HG03280 (cell line): ENCODE results near the gene ZNF333.
"Not testable (repeated sequence)": the region's sequence is repeated elsewhere in the genome, so short reads cannot be mapped to it uniquely, and the experiment has no call there.

Source experiments
- ATAC-seq: cut with Tn5 transposase; IDR thresholded peaks from one replicate; pipeline ENCODE4 v1.9.1; 2021; ENCODE audit warnings: mild to moderate bottlenecking, moderate library complexity; ENCODE audit not compliant: unreplicated experiment

Gene ZNF333

DNA sequence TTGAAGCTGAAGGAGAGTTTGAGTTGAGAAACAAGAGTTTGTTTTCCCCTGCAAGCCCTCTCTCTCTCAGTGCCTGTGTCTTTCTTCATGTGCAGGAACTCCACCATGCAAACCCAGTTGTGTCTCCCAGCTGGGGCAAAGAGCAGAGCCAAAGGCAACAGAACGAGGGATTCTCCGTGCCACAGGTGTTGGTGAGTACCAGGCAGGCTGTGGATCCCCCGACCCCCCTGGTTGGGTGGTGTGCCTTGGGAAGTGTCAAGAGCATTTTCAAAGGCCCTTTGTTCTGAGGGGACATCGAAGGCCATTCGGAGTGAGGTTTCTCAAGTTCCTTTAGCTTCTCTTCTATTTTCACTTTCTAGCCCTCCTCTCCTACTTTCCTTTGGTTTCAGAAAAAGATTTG, 5.6 kb downstream of the ZNF333 start:
- no peak for ATAC-seq

DNA sequence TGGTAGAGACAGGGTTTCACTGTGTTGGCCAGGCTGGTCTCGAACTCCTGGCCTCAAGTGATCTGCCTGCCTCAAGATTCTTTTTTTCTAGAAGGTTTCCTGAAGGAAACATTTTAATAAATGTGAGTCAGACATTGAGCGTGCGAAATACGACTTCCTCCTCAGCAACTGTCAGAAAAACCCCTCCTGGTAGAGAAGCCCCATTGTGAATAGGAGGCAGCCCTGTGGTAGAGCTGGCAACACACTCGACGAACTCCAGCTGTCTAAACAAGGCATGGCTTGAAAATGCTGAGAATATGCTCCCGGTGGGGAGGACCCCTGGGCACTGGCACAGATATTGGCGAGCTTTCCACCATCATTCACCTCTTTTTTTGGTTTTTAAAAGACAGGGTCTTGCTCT, 9.8 kb downstream of the ZNF333 start:
- ATAC-seq, result no peak

DNA sequence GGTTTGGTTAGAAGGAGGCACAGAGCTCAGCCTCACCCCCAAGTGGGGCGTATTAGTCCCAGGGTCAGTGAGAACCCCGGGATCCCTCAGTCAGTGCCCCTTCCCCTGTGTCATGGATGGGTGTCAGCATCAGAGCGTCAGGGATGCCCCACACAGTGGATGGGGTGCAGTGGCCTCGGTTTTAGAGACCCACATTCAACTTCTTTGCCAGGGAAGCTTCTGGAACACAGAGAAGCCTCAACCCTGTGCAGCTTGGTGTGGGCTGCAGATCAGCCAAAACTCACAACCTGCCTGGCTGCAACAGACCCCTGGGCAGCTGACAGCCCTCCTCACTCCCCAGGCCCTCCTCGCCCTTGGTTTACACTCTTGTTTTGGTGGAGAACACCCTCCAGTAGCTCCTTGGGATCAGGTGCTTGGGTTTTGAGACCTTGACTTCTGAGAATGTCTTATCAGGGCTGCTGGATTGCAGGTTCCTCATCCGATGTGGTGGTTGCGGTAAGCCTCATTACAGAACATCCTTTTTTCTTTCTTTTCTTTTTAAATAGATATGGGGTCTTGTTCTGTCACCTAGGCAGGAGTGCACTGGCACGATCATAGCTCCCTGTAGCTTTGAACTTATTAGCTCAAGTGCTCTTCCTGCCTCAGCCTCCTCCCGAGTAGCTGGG, 11.0 kb downstream of the ZNF333 start:
- no peak for ATAC-seq

DNA sequence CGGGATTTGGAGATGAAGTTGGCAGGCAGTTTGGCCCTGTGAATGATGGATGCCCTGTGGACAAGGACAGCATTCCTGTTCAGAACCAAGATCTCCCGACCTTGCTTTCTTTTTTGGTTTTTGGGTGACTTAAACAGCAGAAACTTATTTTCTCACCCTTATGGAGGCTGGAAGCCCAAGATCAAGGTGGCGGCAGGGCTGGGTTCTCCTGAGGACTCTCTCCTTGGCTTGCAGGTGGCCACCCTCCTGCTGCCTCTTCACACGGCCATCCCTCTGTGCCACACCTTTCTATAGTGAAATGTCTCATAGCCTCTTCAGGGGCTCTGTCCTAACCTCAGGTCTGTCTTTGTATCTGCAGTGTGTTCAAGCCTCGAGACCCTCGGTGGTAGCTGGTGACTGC, 14.0 kb downstream of the ZNF333 start:
- ATAC-seq, result no peak

DNA sequence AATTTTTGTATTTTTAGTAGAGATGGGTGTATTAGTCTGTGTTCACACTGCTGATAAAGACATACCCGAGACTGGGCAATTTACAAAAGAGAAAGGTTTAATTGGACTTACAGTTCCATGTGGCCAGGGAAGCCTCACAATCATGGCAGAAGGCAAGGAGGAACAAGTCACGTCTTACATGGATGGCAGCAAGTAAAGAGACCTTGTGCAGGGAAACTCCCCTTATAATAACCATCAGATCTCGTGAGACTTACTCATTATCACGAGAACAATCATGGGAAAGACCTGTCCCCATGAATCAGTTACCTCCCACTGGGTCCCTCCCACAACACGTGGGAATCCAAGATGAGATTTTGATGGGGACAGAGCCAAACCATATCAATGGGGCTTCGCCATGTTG, 14.6 kb downstream of the ZNF333 start:
- ATAC-seq, result no peak

DNA sequence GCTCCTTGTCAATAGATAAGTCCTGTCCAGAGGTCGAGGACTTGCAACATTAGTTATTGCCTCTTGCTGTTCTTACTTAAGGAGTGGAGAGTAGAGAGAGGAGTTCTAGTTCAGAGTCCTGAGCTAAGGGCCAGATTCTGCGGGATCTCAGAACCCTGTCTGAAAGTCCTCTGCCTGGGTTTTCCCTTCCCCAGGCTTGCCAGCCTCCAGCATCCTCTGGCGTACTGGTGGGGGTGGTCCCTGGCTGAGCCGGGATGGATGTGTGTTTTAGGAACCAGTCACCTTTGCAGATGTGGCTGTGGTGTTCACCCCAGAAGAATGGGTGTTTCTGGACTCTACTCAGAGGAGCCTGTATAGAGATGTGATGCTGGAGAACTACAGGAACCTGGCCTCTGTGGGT, 26.0 kb downstream of the ZNF333 start:
- no peak for ATAC-seq

DNA sequence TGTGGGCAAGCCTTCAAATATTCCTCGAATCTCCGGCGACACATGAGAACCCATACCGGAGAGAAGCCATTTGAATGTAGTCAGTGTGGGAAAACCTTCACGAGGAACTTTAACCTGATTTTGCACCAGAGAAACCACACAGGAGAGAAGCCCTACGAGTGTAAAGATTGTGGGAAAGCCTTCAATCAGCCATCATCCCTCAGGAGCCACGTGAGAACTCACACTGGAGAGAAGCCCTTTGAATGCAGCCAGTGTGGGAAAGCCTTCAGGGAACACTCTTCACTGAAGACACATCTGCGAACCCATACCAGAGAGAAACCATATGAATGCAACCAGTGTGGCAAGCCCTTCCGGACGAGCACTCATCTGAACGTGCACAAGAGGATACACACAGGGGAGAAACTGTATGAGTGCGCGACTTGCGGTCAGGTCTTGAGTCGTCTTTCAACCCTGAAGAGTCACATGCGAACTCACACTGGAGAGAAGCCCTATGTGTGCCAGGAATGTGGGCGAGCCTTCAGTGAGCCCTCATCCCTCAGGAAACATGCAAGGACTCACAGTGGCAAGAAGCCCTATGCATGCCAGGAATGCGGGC, 28.8 kb downstream of the ZNF333 start:
- no peak for ATAC-seq

DNA sequence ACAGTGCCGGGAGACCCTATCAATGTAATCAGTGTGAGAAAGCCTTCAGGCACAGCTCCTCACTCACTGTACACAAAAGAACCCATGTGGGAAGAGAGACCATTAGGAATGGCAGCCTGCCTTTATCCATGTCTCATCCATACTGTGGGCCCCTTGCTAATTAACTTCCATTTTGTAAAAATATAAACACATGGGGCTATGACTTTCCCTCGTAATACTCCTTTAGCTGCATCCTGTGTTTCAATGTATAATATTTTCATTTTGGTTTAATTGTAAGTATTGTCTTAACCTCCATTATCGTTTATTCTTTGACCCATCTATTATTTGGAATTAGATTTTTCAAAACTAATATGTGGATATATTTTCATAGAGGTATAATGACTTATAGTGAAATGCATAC, 29.3 kb downstream of the ZNF333 start:
- ATAC-seq, result no peak

DNA sequence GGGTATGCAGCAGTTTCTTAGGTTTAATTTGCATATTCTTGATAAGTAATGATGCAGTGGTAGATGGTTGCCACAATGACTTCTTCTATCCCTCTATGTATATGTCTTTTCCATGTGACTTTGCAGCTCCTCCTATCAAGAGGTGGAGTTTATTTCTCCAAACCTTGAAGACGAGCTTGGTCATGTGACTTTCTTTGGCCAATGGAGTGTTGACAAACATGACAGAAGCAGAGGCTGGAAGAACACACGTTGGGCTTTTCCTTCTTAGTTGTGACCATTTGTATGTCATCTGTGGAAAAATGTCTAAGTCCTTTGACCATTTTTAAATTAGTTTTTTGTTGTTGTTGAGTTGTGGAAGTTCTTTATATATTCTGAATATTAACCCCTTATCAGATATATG, 32.3 kb downstream of the ZNF333 start:
- no peak for ATAC-seq

DNA sequence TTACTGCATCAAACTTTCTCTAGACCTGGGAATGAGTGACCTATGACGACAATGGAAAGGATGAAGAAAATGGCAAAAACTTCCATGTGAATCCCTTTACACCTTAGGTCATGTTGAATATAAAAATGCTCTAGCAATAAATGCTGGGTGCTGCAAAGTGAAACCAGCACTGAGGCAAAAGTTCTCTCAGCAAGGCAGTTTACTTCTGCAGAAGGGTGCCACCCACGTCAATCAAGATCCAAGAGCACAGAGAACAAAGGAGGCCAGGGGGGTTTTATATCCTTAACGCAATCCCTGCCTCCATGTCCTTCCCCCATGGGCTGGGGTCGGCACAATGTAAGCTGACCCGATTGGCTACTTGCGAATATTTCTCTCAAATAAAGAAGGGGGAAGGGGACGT, 38.7 kb downstream of the ZNF333 start:
- ATAC-seq, result no peak

DNA sequence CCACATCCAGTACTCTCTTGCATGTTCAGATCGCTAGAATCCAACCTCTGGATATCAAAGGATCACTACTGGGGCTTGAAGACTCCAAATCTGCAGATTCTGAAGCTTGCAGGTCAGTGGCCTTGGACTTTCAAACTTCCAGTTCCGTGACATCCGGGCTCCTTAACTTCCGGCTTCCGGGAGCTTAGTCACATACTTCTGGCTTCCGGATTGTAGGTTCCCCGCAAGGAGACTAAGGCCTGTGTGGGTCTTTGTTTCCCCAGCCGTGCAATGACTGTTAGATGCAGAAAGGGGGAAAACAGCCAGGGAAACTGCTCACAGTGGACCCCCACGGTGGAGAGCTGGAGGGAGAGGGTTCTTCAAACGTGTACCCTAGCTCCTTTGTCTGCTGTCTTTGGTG, 41.4 kb downstream of the ZNF333 start:
- no peak for ATAC-seq

DNA sequence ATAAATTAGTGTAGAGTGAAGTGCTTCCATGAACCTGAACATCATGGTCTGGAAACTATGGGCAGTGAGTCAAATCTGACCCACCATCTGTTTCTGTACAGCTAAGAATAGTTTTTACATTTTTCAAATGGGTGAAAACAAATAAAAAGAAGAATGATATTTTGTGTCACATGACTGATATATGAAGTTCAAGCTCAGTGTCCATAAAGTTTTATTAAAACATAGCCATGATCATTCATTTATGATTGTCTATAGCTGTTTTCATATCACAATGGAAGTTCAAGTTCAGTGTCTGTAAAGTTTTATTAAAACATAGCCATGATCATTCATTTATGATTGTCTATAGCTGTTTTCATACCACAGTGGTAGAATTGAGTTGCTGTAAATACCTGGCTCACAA, 42.7 kb downstream of the ZNF333 start:
- ATAC-seq, result no peak

DNA sequence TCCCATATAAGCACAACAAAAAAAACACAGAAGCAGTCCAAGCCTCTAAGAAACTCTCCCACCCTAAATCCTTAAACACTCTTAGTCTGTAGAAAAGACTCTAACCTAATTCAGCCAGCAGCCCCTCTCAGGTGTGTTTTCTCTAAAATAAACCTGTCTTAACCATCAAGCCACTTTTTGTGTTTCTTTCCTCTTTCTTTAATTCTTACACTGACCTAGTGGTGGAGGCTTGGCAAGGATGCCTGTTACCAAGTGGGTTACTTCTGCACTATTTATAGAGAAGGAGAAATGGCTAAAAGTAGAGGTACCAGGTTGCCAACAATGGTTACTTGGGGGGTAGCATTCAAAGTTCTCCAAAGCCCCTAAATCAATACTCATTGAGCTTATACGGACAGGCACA, 43.7 kb downstream of the ZNF333 start:
- ATAC-seq, result no peak

DNA sequence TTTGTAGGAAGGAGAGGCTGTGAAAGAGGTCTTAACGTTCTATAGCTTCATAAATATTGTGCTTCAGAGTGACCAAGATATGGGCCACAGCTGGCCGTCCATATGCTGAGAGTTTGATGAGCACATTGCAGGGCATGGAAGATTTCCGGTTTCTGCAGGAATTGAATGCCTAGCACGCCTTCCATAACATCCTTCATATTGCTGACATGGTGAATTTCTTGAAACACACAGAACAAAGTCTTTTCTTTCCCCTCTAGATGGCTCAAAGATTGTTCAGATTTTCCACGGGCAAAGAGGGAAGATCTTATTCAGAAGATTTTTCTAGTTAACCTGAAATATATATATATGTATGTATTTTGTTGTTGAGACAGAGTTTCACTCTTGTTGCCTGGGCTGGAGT, 46.1 kb downstream of the ZNF333 start:
- ATAC-seq, result no peak

DNA sequence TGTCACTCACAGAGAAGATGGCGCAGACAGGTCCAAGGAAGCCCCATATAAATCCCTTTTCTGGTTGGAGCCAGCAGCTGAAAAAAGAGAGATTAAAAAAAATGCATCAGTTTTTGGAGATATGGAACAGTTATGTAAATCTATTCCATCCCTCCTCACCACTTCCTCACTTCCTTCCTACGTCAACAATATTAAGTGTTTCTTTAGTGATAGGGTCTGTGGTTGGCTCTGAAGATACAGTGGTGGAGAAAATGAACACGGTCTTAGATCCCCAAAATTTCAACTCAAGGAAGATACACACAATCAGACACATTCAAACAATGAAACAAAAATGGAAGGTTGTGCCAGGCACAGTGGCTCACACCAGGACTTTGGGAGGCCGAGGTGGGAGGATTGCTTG, 57.0 kb downstream of the ZNF333 start:
- ATAC-seq, result no peak

DNA sequence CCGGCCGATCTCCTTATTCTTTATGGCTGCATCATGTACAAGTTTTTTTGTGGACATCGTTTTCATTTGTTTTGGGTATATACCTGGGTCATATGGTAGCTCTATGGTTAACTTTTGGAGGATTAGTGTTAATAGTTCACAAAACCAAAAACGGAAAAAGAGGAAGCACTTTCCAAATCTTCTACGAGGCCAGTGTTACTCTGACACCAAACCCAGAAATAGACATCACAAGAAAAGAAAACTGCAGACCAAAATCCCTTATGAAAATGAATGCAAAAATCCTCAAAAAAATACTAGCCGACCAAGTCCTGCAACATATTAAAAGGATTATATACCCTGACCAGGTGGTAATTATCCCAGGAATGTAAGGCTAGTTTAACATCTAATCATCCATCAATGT, 58.8 kb downstream of the ZNF333 start:
- ATAC-seq, result no peak

DNA sequence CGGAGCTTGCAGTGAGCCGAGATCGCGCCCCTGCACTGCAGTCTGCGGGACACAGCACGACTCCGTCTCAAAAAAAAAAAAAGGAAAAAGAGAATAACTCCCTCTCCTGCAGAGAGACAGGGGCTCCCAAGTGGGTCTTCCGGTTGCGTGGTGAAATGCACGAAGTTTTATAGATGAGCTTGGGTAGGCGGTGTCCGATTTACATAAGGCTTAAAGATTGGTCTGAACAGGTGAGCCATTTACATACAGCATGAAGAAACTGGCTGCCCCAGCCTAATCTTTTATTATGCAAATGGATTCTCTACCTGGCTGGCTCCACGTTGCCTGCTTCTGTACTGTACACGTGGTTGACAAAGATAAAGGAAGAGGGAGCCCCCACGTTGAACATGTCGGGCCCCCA, 69.0 kb downstream of the ZNF333 start:
- no peak for ATAC-seq

DNA sequence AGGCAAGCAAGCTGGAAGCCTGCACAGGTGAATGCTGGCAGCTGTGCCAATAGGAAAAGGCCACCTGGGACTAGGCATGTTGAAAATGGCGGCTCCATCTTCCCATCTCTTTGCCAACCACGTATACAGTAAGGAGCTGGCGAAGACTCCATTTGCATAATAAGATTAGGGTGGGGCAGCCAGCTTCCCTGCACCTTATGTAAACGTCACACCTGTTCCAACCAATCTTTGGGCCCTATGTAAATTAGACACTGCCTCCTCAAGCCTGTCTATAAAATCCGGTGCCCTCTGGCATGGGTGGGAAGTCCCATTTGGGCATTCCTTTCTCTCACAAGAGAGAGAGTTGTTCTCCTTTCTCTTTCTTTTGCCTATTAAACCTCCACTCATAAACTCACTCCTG, 71.8 kb downstream of the ZNF333 start:
- ATAC-seq, result no peak

DNA sequence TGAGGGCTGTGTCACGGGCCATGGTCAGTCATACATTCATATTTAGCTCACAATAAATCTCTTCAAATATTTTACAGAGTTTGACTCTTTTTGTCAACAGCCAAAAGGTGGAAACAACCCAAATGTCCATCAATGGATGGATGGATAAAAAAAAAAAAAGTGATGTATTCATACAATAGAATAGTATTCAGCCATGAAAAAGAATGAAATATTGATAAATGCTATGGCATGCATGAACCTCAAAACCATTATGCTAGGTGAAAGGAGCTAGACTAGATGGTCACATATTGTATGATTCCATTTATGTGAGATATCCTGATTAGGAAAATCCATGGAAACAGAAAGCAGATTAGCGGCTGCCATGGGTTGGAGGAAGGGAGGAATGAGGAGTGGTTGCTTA, 72.3 kb downstream of the ZNF333 start:
- ATAC-seq, result no peak

DNA sequence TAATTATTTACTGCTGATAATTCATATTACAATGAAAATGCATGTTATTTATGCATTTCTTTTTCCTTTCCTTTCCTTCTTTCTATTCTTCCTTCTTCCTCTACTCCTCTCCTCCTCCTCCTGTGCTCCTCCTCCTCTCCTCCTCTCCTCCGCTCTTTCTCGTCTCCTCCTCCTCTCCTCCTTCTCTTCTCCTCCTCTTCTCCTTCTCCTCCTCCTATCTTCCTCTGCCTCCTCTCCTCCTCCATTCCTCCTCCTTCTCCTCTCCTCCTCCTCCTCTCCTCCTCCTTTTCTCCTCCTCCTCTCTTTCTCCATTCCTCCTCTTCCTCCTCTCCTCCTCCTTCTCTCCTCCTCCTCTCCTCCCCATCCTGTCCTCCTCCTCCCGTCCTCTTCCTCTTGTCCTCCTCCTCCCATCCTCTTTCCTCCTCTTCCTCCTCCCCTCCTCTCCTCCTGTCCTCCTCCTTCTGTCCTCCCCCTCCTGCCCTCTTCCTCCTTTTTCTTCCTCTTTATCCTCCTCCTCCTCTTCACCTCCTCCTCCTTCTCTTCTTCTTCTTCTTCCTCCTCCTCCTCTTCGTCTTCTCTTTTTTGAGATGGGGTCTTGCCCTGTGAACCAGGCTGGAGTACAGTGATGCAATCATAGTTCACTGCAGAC, 73.8 kb downstream of the ZNF333 start:
- no peak for ATAC-seq

DNA sequence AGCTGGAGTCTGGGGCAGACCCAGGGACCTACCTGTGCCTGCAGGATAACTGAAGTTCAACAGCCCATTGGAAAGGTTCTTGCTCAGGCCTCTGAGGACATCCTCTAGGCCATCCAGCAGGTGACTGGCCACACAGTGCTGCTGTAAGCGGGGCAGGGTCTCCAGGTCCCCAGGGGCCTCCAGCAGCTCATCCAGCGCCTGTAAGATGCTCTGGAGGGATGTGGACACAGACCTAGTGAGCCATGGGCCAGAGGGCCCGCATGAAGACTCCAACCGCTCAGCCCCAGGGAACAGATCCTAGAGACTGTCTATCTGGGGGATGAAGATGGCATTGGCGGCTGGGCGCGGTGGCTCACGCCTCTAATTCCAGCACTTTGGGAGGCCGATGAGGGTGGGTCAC, 74.6 kb downstream of the ZNF333 start:
- no peak for ATAC-seq

DNA sequence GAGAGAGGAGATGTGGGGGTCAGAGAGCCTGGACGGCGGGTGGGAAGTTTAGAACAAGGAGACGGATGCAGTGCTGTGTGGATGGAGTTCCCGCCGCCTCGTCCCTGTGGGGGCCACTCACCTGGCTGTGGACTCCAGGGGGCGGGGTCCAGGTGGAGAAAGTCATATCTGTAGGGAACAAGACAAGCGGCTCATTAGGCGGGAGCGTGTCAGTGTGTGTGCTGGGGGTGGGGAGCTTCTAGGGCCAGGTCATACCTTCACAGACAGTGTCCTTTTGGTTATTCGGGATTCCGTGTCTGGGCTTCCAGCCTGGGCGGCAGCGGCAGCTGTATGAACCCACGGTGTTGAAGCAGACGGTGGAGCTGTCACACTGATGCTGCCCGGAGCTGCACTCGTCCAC, 75.6 kb downstream of the ZNF333 start:
- ATAC-seq, result not testable (repeated sequence)

DNA sequence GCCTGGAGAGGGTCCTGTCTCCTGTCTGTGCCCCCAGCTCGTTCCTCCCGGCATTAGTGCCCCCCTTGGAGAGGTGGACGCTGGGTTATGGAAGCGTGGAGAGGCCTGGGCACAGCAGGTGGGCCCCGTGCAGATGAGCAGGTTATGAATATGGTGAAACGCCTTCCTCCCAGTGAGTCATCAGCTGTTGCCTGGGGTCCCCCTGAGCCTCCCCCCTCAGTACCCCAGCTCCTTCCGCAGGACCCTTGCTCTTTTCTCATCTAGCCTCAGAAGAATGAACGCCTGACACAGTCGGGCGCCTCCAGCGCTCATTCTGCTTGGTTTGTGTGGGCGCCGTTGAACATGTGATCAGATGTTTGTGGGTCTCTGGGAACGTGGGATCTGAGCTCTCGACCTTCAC, 76.0 kb downstream of the ZNF333 start:
- not testable (repeated sequence) for ATAC-seq
